Type B pancreatic cell (in vitro differentiated cells): Measurements from ENCODE around the gene CEP57L1. TPM values are rescaled to one million over a fixed set of nuclear protein-coding genes. Genes with fewer than 3 reads are reported as not detected.
"Not testable (repeated sequence)": the region's sequence is repeated elsewhere in the genome, so short reads cannot be mapped to it uniquely, and the experiment has no call there.

ENCODE experiments used
- DNase-seq: peaks from one replicate; pipeline ENCODE4 v3.0.0; 2021; ENCODE audit warnings: mixed read lengths; ENCODE audit not compliant: unreplicated experiment; ENCODE audit errors: extremely low spot score
- H3K27ac Mint-ChIP-seq: 2 replicates; pipeline ENCODE4 v1.8.0; 2021; ENCODE audit warnings: mild to moderate bottlenecking, mixed read lengths
- H3K27me3 Mint-ChIP-seq: 2 replicates; pipeline ENCODE4 v1.8.0; 2021; ENCODE audit warnings: mixed read lengths
- H3K36me3 Mint-ChIP-seq: 2 replicates; pipeline ENCODE4 v1.8.0; 2021; ENCODE audit warnings: mixed read lengths
- H3K4me1 Mint-ChIP-seq: one replicate; pipeline ENCODE4 v1.8.0; 2021; ENCODE audit warnings: mixed read lengths; ENCODE audit not compliant: unreplicated experiment
- H3K4me3 Mint-ChIP-seq: 2 replicates; pipeline ENCODE4 v1.8.0; 2021; ENCODE audit warnings: mild to moderate bottlenecking, mixed read lengths
- H3K9me3 Mint-ChIP-seq: 2 replicates; pipeline ENCODE4 v1.8.0; 2021; ENCODE audit warnings: mixed read lengths
- total RNA-seq: library from RNA; stranded (reverse); gene quantifications from 2 replicates; pipeline ENCODE4 v1.2.1, GENCODE V29; 2021; ENCODE audit warnings: low replicate concordance
- TF ChIP-seq, protein P1 (sequence below): fragments of 200-600 bp; sonication (generic); conservative IDR thresholded peaks from 2 replicates; pipeline ENCODE4 v1.5.0; 2021; ENCODE audit warnings: antibody characterized with exemption, mild to moderate bottlenecking

CEP57L1 gene
- total RNA-seq, 1 donor from 2014 or later: 20.7 TPM

DNA sequence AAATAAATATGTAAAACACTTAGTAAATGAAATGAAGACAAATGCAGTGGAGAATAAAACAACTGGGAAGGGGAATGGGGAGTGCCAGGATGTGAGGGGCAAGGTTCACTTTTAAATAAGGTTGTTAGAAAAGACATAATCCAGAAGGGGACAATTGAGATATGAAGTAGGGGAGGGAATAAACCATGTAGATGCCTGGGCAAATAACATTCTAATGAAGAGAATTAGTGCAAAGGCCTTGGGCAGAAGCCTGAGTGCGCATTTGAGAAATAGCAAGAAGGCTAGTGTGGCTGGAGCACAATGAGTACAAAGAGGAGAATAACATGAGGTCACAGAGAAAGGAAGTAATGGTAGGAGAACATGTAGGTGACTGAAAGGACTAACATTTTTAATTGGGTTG, 2.4 kb downstream of the CEP57L1 start:
- TF ChIP-seq, protein P1, sequence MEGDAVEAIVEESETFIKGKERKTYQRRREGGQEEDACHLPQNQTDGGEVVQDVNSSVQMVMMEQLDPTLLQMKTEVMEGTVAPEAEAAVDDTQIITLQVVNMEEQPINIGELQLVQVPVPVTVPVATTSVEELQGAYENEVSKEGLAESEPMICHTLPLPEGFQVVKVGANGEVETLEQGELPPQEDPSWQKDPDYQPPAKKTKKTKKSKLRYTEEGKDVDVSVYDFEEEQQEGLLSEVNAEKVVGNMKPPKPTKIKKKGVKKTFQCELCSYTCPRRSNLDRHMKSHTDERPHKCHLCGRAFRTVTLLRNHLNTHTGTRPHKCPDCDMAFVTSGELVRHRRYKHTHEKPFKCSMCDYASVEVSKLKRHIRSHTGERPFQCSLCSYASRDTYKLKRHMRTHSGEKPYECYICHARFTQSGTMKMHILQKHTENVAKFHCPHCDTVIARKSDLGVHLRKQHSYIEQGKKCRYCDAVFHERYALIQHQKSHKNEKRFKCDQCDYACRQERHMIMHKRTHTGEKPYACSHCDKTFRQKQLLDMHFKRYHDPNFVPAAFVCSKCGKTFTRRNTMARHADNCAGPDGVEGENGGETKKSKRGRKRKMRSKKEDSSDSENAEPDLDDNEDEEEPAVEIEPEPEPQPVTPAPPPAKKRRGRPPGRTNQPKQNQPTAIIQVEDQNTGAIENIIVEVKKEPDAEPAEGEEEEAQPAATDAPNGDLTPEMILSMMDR: no peak
- Mint-ChIP-seq H3K4me3 (no peak overlapping the region), H3K27me3 (no peaks in the 10 kb centered on the region), H3K9me3 (no peaks in the 10 kb centered on the region), H3K36me3 (peaks cover 13% of the 10 kb centered on the region), H3K4me1 (peaks cover 9% of the 10 kb centered on the region), H3K27ac (peak overlapping the region; percentile 17)
- DNase-seq: no peak

GRCh38 chr6:109102762-109103161, 7.5 kb downstream of the CEP57L1 start:
- Mint-ChIP-seq H3K36me3 (peaks cover 17% of the 10 kb centered on the region), H3K27ac (no peak overlapping the region), H3K4me3 (no peak overlapping the region), H3K9me3 (no peaks in the 10 kb centered on the region), H3K4me1 (no peaks in the 10 kb centered on the region), H3K27me3 (no peaks in the 10 kb centered on the region)
- DNase-seq: no peak
- TF ChIP-seq, protein P1: no peak

- TF ChIP-seq, protein P1: no peak
- no peaks in the 10 kb centered on the region for H3K4me1 Mint-ChIP-seq
- DNase-seq: no peak
- no peak overlapping the region for H3K27ac Mint-ChIP-seq
- H3K4me3 Mint-ChIP-seq: no peak overlapping the region
- H3K36me3 Mint-ChIP-seq: peaks cover 13% of the 10 kb centered on the region
- no peaks in the 10 kb centered on the region for H3K27me3 Mint-ChIP-seq
- H3K9me3 Mint-ChIP-seq: no peaks in the 10 kb centered on the region
These were observed 8.6 kb downstream of the CEP57L1 start for GRCh38 chr6:109103942-109104341.

GRCh38 chr6:109104512-109104911, 9.2 kb downstream of the CEP57L1 start:
- Mint-ChIP-seq H3K27me3 (no peaks in the 10 kb centered on the region), H3K4me1 (no peaks in the 10 kb centered on the region), H3K27ac (no peak overlapping the region), H3K4me3 (no peak overlapping the region), H3K9me3 (no peaks in the 10 kb centered on the region), H3K36me3 (peaks cover 10% of the 10 kb centered on the region)
- TF ChIP-seq, protein P1: no peak
- DNase-seq: no peak

- H3K4me3 Mint-ChIP-seq: no peak overlapping the region
- no peak overlapping the region for H3K27ac Mint-ChIP-seq
- H3K27me3 Mint-ChIP-seq: no peaks in the 10 kb centered on the region
- TF ChIP-seq, protein P1: no peak
- H3K9me3 Mint-ChIP-seq: no peaks in the 10 kb centered on the region
- H3K36me3 Mint-ChIP-seq: peaks cover 17% of the 10 kb centered on the region
- no peak for DNase-seq
- H3K4me1 Mint-ChIP-seq: no peaks in the 10 kb centered on the region
These were observed 10.4 kb downstream of the CEP57L1 start for GRCh38 chr6:109105681-109106080.

DNA sequence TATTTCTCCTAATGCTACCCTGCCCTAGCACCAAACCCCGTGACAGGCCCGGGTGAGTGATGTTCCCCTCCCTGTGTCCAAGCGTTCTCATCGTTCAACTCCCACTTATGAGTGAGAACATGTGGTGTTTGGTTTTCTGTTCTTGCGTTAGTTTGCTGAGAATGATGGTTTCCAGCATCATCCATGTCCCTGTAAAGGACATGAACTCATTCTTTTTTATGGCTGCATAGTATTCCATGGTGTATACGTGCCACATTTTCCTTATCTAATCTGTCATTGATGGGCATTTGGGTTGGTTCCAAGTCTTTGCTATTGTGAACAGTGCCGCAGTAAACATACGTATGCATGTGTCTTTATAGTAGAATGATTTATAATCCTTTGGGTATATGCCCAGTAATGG, 14.4 kb downstream of the CEP57L1 start:
- not testable (repeated sequence) for H3K27ac Mint-ChIP-seq, H3K4me1 Mint-ChIP-seq, H3K9me3 Mint-ChIP-seq, H3K27me3 Mint-ChIP-seq, DNase-seq, H3K4me3 Mint-ChIP-seq
- H3K36me3 Mint-ChIP-seq: peaks cover 22% of the 10 kb centered on the region

DNA sequence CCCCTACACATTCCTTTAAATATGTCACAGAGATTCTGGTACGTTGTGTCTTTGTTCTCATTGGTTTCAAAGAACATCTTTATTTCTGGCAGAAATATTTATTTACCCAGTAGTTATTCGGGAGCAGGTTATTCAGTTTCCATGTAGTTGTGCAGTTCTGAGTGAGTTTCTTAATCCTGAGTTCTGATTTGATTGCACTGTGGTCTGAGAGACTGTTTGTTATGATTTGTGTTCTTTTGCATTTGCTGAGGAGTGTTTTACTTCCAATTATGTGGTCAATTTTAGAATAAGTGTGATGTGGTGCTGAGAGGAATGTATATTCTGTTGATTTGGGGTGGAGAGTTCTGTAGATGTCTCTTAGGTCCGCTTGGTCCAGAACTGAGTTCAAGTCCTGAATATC, 17.4 kb downstream of the CEP57L1 start:
- not testable (repeated sequence) for H3K27me3 Mint-ChIP-seq, DNase-seq, H3K9me3 Mint-ChIP-seq, H3K4me3 Mint-ChIP-seq, H3K27ac Mint-ChIP-seq, H3K4me1 Mint-ChIP-seq
- peaks cover 16% of the 10 kb centered on the region for H3K36me3 Mint-ChIP-seq
